GM13977 (cell line): ENCODE measurements around the gene SKI.

Source experiments
- DNase-seq: peaks from one replicate; pipeline ENCODE4 v3.0.0; 2012; ENCODE audit warnings: low spot score
- in situ Hi-C: fragments of 300-500 bp; cut with MboI; formaldehyde crosslinking; loops from one replicate; pipeline ENCODE4 v1.12.0; 2022; ENCODE audit warnings: low sequenced_read_pairs, low pct_unique_long_range_greater_than_20kb, mixed read lengths, inconsistent platforms; ENCODE audit not compliant: unreplicated experiment
- TF ChIP-seq, protein P1 (sequence below): IDR thresholded peaks from 2 replicates; pipeline ENCODE4 v1.5.1; 2012; ENCODE audit warnings: mild to moderate bottlenecking, control low read depth; ENCODE audit not compliant: insufficient read depth; ENCODE audit errors: extremely low read depth, missing control alignments

SKI gene

DNA sequence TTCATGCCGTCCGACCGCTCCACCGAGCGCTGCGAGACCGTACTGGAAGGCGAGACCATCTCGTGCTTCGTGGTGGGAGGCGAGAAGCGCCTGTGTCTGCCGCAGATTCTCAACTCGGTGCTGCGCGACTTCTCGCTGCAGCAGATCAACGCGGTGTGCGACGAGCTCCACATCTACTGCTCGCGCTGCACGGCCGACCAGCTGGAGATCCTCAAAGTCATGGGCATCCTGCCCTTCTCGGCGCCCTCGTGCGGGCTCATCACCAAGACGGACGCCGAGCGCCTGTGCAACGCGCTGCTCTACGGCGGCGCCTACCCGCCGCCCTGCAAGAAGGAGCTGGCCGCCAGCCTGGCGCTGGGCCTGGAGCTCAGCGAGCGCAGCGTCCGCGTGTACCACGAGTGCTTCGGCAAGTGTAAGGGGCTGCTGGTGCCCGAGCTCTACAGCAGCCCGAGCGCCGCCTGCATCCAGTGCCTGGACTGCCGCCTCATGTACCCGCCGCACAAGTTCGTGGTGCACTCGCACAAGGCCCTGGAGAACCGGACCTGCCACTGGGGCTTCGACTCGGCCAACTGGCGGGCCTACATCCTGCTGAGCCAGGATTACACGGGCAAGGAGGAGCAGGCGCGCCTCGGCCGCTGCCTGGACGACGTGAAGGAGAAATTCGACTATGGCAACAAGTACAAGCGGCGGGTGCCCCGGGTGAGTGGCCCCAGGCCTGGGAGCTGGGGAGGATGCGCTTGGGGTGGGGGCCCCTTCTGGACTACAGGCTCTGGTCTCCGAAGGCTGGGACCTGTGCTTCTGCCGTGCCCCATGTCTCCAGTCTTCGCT is 1.1 kb downstream of the SKI start:
- peak; percentile 75 for DNase-seq
- in situ Hi-C loops: no loop called here
- TF ChIP-seq, protein P1, sequence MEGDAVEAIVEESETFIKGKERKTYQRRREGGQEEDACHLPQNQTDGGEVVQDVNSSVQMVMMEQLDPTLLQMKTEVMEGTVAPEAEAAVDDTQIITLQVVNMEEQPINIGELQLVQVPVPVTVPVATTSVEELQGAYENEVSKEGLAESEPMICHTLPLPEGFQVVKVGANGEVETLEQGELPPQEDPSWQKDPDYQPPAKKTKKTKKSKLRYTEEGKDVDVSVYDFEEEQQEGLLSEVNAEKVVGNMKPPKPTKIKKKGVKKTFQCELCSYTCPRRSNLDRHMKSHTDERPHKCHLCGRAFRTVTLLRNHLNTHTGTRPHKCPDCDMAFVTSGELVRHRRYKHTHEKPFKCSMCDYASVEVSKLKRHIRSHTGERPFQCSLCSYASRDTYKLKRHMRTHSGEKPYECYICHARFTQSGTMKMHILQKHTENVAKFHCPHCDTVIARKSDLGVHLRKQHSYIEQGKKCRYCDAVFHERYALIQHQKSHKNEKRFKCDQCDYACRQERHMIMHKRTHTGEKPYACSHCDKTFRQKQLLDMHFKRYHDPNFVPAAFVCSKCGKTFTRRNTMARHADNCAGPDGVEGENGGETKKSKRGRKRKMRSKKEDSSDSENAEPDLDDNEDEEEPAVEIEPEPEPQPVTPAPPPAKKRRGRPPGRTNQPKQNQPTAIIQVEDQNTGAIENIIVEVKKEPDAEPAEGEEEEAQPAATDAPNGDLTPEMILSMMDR: peak; percentile 9

DNA sequence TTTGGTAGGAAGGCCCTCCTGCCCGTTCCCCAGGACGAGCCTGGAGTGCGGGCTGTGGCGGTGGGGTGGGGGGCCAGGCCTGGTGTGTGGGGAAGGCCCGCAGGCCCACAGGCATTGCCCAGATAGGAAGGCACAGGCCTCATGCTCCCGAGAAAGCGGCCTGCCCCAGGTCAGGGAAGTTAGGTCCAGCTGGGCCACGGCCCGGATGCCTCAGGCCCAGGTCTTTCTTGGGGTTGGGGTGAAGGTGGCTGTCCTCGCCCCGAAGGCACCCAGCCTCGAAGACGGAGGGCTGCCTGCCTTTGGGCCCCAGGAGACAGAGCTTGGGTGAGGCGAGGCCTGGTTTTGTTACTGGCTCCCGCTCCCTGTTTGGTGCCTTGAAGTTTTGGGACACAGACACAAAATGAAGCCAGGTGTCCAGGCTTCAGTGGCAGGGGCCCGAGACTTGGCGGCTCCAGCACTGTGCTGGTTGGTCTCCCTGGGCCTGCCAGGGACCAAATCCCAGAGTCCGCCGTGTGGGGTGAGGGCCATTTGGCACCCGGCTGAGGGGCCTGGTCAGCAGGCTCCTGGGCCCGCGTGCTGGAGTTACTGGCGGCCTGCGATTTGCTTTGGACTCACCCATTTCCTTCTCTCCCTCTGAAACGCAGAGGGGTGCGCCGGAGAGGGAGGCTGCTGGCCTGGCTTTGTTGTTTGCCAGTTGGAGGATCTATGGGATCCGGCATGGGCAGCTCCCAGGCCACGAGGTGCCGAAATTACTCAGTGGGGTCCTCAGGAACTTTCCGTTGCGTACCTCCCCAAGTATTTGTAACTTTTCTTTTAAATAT is 2.0 kb downstream of the SKI start:
- DNase-seq: no peak
- TF ChIP-seq, protein P1: no peak
- in situ Hi-C loops: no loop called here

DNA sequence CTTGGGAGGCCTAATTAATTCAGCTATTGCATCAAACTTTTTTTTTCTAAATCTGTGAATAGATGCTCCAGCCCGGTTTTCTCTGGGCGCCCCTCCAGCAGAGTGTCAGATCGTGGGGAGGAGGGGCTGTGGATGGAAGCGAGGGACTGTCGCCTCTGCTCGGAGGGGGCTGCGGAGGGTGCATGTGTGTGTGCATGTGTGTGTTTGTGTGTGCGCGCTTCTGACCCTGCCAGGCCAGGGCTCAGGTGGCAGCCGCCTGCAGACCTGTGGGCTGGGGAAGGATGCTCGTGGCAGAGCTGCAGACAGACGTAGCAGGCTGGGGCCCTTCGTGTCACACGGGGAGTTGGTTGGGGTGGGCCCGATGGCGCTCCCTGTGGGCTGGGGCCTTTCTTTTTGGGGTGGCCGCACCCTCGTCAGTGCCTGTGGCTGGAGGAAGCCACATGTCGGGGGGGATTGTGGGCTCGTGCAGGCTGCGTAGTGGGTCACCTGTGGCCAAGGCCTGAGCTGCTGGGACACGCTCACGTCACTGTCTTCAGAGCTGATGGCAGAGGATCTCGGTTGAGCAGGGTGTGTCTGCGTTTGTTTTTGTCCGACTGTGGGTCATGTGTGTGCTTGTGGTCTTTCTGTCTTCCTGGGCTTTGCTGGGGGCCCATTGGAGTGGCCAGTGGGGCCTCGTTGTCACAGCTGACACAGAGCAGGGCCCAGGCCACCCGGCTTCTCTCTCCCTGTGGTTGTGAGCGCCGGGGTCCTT is 2.8 kb downstream of the SKI start:
- TF ChIP-seq, protein P1: no peak
- no peak for DNase-seq
- in situ Hi-C loops: no loop called here

DNA sequence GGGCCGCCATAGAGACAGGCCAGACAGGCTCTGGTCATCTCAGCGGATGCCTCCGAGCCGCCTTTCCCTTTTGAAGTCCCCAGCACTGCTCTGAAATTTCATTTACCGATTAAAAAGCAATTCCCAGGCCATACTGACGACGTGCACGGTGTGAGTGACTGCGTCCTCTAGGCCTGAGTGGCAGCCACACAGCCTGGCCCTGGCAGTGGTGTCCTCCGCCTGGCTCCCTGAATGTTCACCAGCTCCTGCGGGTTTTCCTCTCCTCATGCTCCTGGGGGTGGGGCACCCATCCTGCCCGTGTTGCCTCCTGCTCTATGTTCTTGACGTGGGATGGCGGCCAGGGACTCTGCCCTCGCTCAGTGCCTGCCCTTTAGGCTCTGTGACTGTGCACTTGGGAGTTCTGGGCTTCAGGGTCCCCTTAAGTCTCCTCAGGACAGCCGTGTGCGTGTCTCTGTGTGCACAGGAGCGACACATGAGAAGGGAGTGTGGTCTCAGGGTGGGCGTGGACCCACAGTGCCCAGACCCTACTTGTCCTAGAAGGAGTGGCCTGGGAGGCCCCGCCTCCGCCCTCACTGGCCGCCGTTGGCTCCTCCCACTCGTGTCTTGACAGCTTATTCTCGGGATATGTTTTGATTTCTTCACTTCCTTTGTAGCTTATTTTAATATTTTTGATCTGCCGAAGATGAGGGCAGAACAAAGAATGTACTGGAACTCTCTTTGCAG is 3.6 kb downstream of the SKI start:
- in situ Hi-C loops: no loop called here
- no peak for DNase-seq
- TF ChIP-seq, protein P1: no peak

DNA sequence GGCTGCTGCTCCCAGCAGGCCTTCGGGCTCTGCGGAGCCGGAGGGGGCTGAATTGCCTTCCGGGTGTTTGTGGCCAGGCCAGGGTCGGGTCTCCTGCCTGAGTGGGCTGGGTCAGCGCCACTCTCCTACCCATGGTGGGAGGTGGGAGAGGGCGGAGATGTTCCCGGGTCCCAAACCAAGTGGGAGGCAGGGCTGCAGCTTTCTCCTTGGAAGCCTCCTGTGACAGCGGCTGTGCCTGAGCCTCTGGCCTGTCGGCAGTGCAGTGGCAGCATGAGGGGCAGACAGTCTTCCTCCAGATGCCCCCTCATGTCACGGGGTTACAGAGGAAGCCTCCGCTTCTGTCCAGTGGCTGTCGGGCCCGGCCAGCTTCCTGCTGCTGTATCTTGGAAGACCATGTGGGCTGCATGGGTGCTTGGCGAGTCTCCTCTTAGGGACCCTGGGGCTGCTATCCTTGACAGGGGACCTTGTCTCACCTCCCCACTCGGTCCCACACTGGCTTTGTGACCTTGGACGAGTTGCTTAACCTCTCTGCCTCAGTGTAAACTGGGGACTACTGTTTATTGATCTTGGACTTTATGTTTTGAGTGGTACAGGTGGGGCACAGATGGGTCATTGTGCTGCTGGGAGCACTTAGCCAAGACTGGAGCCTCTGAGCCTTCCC is 4.3 kb downstream of the SKI start:
- TF ChIP-seq, protein P1: no peak
- in situ Hi-C loops: no loop called here
- DNase-seq: no peak
